Mesenchymal stem cell (in vitro differentiated cells and primary cell): Measurements from ENCODE around the gene MIB2.
"Not testable (repeated sequence)": the region's sequence is repeated elsewhere in the genome, so short reads cannot be mapped to it uniquely, and the experiment has no call there.

ENCODE experiments used
- DNase-seq: peaks from one replicate; pipeline ENCODE4 v3.0.0-alpha.2; 2013
- H2AFZ ChIP-seq: one replicate; pipeline ENCODE4 v1.6.1; 2013; ENCODE audit warnings: low read depth, mild to moderate bottlenecking, control low read depth, inconsistent platforms, low read length, moderate library complexity
- H2AK5ac ChIP-seq: 2 replicates; pipeline ENCODE4 v1.6.1; 2013; ENCODE audit warnings: low read length, moderate library complexity, mild to moderate bottlenecking, inconsistent platforms; ENCODE audit not compliant: severe bottlenecking
- H2BK120ac ChIP-seq: one replicate; pipeline ENCODE4 v1.6.1; 2013; ENCODE audit warnings: low read depth, mild to moderate bottlenecking, inconsistent platforms, low read length, moderate library complexity
- H2BK12ac ChIP-seq, 2 experiments: one replicate each; pipeline ENCODE4 v1.6.1; 2013; ENCODE audit warnings: inconsistent platforms in 2 of 2, low read length in 2 of 2, mild to moderate bottlenecking in 2 of 2, moderate library complexity in 2 of 2, control low read depth in 1 of 2
- H2BK15ac ChIP-seq: one replicate; pipeline ENCODE4 v1.6.1; 2013; ENCODE audit warnings: mild to moderate bottlenecking, low read depth, inconsistent platforms; ENCODE audit not compliant: poor library complexity, severe bottlenecking
- H2BK5ac ChIP-seq: 2 replicates; pipeline ENCODE4 v1.6.1; 2013; ENCODE audit warnings: low read depth, mild to moderate bottlenecking, low read length, control low read depth, inconsistent platforms; ENCODE audit not compliant: poor library complexity, severe bottlenecking
- H3K14ac ChIP-seq, 2 experiments: one replicate each; pipeline ENCODE4 v1.6.1; 2013; ENCODE audit warnings: inconsistent platforms in 2 of 2, low read length in 2 of 2, control low read depth in 1 of 2, mild to moderate bottlenecking in 1 of 2, moderate library complexity in 1 of 2
- H3K18ac ChIP-seq, 2 experiments: one replicate each; pipeline ENCODE4 v1.6.1; 2013; ENCODE audit warnings: inconsistent platforms in 2 of 2, low read length in 2 of 2, control low read depth in 1 of 2, low read depth in 1 of 2, mild to moderate bottlenecking in 1 of 2
- H3K23ac ChIP-seq, 2 experiments: one replicate each; pipeline ENCODE4 v1.6.1; 2013; ENCODE audit warnings: inconsistent platforms in 2 of 2, low read length in 2 of 2, mild to moderate bottlenecking in 2 of 2, moderate library complexity in 2 of 2, control low read depth in 1 of 2
- H3K27ac ChIP-seq: 2 replicates; pipeline ENCODE4 v1.5.1; 2013; ENCODE audit warnings: mild to moderate bottlenecking, moderate library complexity, low read length, control low read depth, inconsistent platforms; ENCODE audit not compliant: poor library complexity, severe bottlenecking
- H3K27me3 ChIP-seq, 2 experiments: 2 replicates each; pipeline versions ENCODE4 v1.6.1 to v1.7.0; 2013; ENCODE audit warnings: low read length in 2 of 2, mild to moderate bottlenecking in 2 of 2, moderate library complexity in 2 of 2, control low read depth in 1 of 2, inconsistent platforms in 1 of 2; ENCODE audit not compliant: control insufficient read depth in 1 of 2, insufficient read depth in 1 of 2
- H3K36me3 ChIP-seq, 2 experiments: 2 replicates each; pipeline versions ENCODE4 v1.6.1 to v1.7.0; 2013; ENCODE audit warnings: low read length in 2 of 2, control low read depth in 1 of 2, inconsistent platforms in 1 of 2, low read depth in 1 of 2, mild to moderate bottlenecking in 1 of 2; ENCODE audit not compliant: insufficient read depth in 2 of 2, control insufficient read depth in 1 of 2
- H3K4ac ChIP-seq, 2 experiments: one replicate each; pipeline ENCODE4 v1.6.1; 2013; ENCODE audit warnings: inconsistent platforms in 2 of 2, low read length in 2 of 2, mild to moderate bottlenecking in 2 of 2, moderate library complexity in 2 of 2, control low read depth in 1 of 2, low read depth in 1 of 2
- H3K4me1 ChIP-seq: 2 replicates; pipeline ENCODE4 v1.6.1; 2013; ENCODE audit warnings: low read depth, low read length, control low read depth; ENCODE audit not compliant: control insufficient read depth, insufficient read depth
- H3K4me2 ChIP-seq: 2 replicates; pipeline ENCODE4 v1.6.1; 2013; ENCODE audit warnings: low read length, mild to moderate bottlenecking, inconsistent platforms; ENCODE audit not compliant: poor library complexity, severe bottlenecking
- H3K4me3 ChIP-seq, 2 experiments: 2 replicates each; pipeline versions ENCODE4 v1.5.1 to v1.7.0; 2013; ENCODE audit warnings: low read length in 2 of 2, mild to moderate bottlenecking in 2 of 2, control low read depth in 1 of 2, low read depth in 1 of 2; ENCODE audit not compliant: insufficient read depth in 1 of 2
- H3K79me1 ChIP-seq: replicated peaks from 2 replicates; pipeline ENCODE4 v1.6.1; 2013; ENCODE audit warnings: mild to moderate bottlenecking, control low read depth, low read length, inconsistent platforms; ENCODE audit not compliant: poor library complexity, severe bottlenecking
- H3K9ac ChIP-seq: 2 replicates; pipeline ENCODE4 v1.7.0; 2013; ENCODE audit warnings: mild to moderate bottlenecking, low read length, moderate library complexity
- H3K9me3 ChIP-seq: 2 replicates; pipeline ENCODE4 v1.7.0; 2013; ENCODE audit warnings: mild to moderate bottlenecking, low read length; ENCODE audit not compliant: control insufficient read depth
- H4K8ac ChIP-seq: one replicate; pipeline ENCODE4 v1.6.1; 2013; ENCODE audit warnings: inconsistent platforms, mild to moderate bottlenecking, low read length, moderate library complexity
- H4K91ac ChIP-seq: one replicate; pipeline ENCODE4 v1.6.1; 2013; ENCODE audit warnings: mild to moderate bottlenecking, low read length, inconsistent platforms
- WGBS: methylation state at CpG from one replicate; pipeline ENCODE4 v1.1.7; 2013; ENCODE audit warnings: mixed read lengths; 5-methylcytosine and 5-hydroxymethylcytosine counted together

Gene MIB2

DNA sequence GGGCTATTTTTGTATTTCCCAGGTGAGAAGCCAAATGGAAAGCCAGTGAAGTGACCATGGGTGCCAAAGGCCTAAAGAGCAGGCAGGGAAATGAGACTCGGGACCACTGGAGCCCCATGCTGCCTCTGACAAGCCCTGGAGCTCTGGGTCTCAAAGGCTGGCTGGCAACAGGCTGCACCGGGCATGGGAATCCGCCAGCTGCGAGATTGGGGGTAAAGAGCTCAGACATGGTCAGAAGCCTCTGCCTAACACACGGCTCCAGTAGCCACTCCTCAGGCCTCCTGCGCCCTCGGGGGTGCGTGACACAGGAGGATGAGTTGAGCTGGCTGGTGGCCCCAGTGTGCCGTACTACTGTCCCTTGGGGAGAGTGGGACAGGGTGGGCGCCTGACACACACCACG lies 49.0 kb downstream of the MIB2 start:
- 0% methylated on average over 1 of the region's 11 CpGs for WGBS
- H2BK15ac ChIP-seq = not testable (repeated sequence)

GRCh38 chr1:1664941-1665814 lies 49.9 kb downstream of the MIB2 start:
- Histone ChIP-seq H3K23ac (no peak overlapping the region), H3K79me1 (peaks cover 4% of the 10 kb centered on the region), H4K91ac (peak overlapping the region; percentile 29), H3K4me1 (no peaks in the 10 kb centered on the region), H3K9me3 (no peaks in the 10 kb centered on the region), H3K14ac (no peak overlapping the region), H3K4me3 (no peak overlapping the region), H3K36me3 (peaks cover 41 to 52% of the 10 kb centered on the region in 2 experiments), H3K27me3 (no peaks in the 10 kb centered on the region), H3K18ac (no peak overlapping the region), H4K8ac (no peak overlapping the region), H3K27ac (no peak overlapping the region), H2BK5ac (no peak overlapping the region), H2BK12ac (peak overlapping the region in 1 of 2 experiments; percentile 11), H2BK120ac (no peak overlapping the region), H2AFZ (no peak overlapping the region), H2AK5ac (no peak overlapping the region), H3K4me2 (no peak overlapping the region), H3K9ac (no peak overlapping the region), H2BK15ac (no peak overlapping the region), H3K4ac (no peak overlapping the region)
- WGBS = 97% methylated on average over 27 of the region's 27 CpGs
- DNase-seq = no peak

More for the DNA sequence above, 49.0 kb downstream of the MIB2 start:
- not testable (repeated sequence) for H3K9ac ChIP-seq, H2AK5ac ChIP-seq, H2AFZ ChIP-seq, H3K4ac ChIP-seq, H2BK120ac ChIP-seq, H3K4me3 ChIP-seq, H3K79me1 ChIP-seq, H3K27me3 ChIP-seq, H2BK12ac ChIP-seq, H4K91ac ChIP-seq, H3K9me3 ChIP-seq, H3K4me2 ChIP-seq, H3K27ac ChIP-seq, H2BK5ac ChIP-seq, H4K8ac ChIP-seq, DNase-seq, H3K18ac ChIP-seq, H3K14ac ChIP-seq, H3K23ac ChIP-seq, H3K4me1 ChIP-seq
- peaks cover 33 to 43% of the 10 kb centered on the region in 2 experiments for H3K36me3 ChIP-seq

DNA sequence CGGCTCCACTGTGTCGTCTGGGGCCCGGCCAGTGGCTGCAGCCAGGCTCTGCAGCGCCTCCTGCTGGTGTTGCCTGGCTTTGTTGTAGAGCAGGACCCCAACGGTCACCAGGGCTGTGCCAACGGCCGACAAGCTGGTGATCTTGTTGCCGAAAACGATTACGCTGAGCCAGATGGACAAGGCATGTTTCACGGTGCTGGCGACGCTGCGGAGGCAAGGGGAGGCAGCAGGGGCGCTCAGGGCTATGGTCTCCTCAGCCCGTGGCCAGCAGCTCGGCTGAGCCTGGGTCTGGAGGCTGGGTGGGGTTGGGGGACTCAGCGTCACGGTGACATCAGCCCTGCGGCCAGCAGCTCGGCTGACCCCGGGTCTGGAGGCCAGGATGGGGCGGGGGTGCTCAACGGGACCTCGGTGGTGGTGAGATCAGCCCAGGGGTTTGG lies 50.5 kb downstream of the MIB2 start:
- H2BK120ac ChIP-seq = no peak overlapping the region
- peaks cover 46 to 55% of the 10 kb centered on the region in 2 experiments for H3K36me3 ChIP-seq
- no peak overlapping the region for H4K91ac ChIP-seq
- peaks cover 4% of the 10 kb centered on the region for H3K79me1 ChIP-seq
- no peak overlapping the region for H2BK5ac ChIP-seq
- H3K4me1 ChIP-seq = no peaks in the 10 kb centered on the region
- peak overlapping the region; percentile 52 for H4K8ac ChIP-seq
- H3K9me3 ChIP-seq = no peaks in the 10 kb centered on the region
- no peak overlapping the region for H2AFZ ChIP-seq
- no peak overlapping the region for H3K14ac ChIP-seq
- H2BK12ac ChIP-seq = no peak overlapping the region
- 91% methylated on average over 25 of the region's 25 CpGs for WGBS
- no peak overlapping the region for H3K4ac ChIP-seq
- no peak overlapping the region for H3K27ac ChIP-seq
- H3K4me2 ChIP-seq = no peak overlapping the region
- no peak overlapping the region for H3K18ac ChIP-seq
- H2AK5ac ChIP-seq = no peak overlapping the region
- H3K23ac ChIP-seq = no peak overlapping the region
- no peaks in the 10 kb centered on the region for H3K27me3 ChIP-seq
- no peak overlapping the region for H3K4me3 ChIP-seq
- no peak for DNase-seq
- H2BK15ac ChIP-seq = no peak overlapping the region
- H3K9ac ChIP-seq = no peak overlapping the region

- H3K27me3 ChIP-seq = no peaks in the 10 kb centered on the region
- peaks cover 9% of the 10 kb centered on the region for H3K79me1 ChIP-seq
- no peak overlapping the region for H3K9ac ChIP-seq
- no peaks in the 10 kb centered on the region for H3K9me3 ChIP-seq
- H3K4me3 ChIP-seq = no peak overlapping the region
- H2AK5ac ChIP-seq = no peak overlapping the region
- H2BK120ac ChIP-seq = no peak overlapping the region
- WGBS = 95% methylated on average over 15 of the region's 15 CpGs
- no peak overlapping the region for H2BK5ac ChIP-seq
- H4K8ac ChIP-seq = no peak overlapping the region
- no peaks in the 10 kb centered on the region for H3K4me1 ChIP-seq
- no peak overlapping the region for H3K14ac ChIP-seq
- no peak overlapping the region for H4K91ac ChIP-seq
- no peak overlapping the region for H3K4me2 ChIP-seq
- H2AFZ ChIP-seq = no peak overlapping the region
- no peak overlapping the region for H3K27ac ChIP-seq
- no peak overlapping the region for H3K18ac ChIP-seq
- no peak overlapping the region for H3K4ac ChIP-seq
- no peak overlapping the region for H2BK12ac ChIP-seq
- no peak overlapping the region for H2BK15ac ChIP-seq
- H3K36me3 ChIP-seq = peaks cover 53 to 62% of the 10 kb centered on the region in 2 experiments
- DNase-seq = no peak
- H3K23ac ChIP-seq = no peak overlapping the region
These were observed 51.2 kb downstream of the MIB2 start for GRCh38 chr1:1666526-1666925.
